ENCODE measurements around the gene SETBP1.
A peak's percentile ranks its signal among the peaks of the same experiment; 100 is the strongest.
"Not testable (repeated sequence)": the region's sequence is repeated elsewhere in the genome, so short reads cannot be mapped to it uniquely, and the experiment has no call there.

The SETBP1 gene

DNA sequence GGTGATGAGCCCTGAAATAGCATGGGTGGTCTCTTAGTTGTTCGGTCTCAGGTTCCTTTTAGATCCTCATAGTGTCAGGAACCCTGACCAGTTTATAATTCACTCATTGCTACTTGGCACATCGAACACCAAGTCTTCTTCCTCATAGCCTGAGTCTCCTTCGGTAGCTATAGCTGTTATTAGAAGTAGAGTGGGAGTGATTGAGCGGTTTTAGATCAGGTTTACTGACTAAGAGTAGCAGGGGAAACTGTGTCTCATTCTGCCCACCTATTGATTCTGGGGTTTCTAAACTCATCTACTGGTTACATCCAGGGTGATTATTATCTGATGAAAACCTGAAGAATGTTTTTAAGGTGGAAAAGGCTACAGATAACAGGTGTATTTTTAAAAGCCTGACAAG is 114.6 kb downstream of the SETBP1 start:
- no peak for DNase-seq

DNA sequence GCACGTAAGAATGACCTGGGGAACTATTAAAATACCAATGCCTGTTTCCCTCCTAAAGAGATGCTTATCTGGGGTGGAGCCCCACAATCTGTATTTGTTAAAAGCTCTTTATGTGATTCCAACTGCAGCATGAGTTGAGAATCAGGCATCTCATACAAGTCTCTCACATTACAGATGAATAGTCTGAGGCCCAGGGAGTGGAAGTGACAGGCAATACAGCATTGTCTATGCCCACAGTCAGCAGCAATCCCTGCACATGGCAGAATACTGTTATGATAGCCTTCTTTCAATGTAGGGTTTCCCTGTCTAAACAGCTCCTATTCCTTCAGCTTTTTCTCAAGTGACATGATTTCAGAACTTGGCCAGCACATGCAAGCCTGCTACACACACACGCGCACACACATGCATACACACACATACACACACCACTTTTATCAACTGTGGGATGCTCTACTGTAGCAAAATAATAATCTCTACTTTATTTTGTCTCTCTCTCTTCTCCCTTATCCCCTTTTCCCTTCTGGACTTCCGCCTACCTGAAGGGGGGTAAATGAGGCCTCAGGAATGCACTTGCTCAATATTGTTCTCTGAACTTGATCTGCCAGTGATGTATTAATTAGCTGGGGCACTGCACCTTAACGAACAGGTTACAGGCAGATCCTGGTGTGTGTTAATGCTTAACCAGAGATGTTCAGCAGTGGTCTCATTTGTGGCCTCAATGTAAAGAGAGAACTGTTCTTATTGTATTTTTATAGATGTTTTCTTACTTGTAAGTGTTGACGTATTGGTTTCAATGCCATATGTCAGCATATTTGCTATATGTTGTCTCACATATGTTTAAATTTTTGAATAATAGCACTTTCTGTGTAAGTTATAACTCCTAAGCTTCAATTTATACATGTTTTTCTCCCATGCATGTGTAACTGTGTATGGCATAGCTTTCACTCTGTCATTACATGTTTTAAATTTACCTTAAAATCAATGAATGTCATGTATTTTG is 116.0 kb downstream of the SETBP1 start:
- DNase-seq = no peak

DNA sequence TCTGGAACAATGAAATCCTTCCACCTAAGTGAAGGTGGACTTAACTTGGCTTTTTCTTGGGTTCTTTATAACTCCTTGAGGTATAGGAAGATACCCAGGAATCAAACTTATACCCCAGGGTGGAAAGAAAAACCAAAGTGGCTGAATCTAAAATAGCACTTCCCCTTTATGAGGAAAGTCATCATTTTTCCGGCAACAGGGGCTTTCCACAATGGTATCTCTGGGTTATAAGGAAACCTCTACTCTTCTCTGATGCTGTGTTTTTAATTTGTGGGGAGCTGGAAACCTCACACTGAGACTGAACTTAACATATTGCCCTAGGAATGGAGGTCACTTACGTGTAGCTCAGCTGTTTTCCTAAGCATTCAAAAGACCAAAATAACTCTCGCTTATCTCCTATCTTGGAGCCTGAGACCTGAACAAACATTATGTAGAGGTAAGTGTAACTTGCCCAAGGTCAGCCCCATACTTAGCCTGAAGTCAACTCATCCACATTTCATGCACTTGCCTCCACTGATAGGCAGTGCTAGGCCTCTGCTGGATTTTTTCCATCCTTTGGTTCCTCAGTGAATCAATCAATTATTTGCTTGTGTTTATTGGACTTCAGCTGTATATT is 117.9 kb downstream of the SETBP1 start:
- no peak for DNase-seq

DNA sequence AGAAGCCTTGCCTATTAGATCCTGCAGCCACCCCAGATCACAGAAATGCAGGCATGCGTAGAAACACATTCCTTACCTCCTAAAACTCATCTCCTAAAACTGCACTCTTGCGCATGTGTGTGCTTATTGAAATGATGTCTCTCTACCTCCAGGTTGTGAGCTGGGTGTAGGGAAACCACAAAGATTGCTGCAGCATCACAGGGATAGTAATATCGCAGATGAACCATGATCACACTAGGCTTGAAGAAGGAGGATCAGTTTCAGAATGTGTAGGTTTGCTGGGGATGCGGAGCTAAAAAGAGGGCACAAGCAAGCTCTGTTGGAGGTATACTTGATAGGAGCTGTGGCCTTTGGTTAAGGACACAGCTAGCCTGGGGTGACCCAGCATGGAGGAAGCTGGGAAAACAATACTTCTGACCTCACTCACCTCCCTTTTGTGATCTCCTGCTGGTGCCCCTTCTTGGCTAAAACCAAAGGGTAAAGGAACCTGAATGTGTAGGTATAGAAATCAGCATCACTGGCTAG is 118.8 kb downstream of the SETBP1 start:
- DNase-seq = no peak

DNA sequence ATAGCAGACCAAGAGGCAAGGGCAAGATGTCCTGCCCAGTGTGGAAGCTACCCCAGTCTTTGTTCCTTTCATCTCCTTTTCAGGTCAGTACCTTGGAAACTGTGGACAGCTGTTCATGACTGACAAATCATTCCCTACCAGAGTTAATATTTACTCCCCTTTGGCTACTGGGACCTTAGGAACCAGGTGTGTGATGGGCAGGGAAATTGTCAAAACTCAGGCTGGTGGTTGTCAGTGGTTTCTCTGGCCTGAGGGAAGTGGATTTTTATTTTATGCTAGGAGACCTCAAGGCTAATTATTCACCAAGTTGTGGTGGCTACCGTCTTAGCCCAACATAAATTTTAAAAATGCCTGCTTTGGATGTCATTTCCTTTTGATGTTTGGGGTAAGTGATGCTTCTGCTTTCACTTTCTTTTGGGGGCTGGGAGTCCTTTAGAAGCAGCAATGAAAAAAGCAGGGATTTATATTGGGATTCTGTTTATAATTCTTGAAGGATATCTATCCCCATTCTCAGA is 119.3 kb downstream of the SETBP1 start:
- no peak for DNase-seq

DNA sequence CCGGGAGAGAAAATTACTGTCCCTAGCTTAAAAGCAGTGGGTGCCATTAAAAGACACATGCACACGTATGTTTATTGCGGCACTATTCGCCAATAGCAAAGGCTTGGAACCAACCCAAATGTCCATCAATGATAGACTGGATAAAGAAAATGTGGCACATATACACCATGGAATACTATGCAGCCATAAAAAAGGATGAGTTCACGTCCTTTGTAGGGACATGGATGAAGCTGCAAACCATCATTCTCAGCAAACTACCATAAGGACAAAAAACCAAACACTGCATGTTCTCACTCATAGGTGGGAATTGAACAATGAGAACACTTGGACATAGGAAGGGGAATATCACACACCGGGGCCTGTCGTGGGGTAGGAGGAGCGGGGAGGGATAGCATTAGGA is 120.1 kb downstream of the SETBP1 start:
- DNase-seq = not testable (repeated sequence)

DNA sequence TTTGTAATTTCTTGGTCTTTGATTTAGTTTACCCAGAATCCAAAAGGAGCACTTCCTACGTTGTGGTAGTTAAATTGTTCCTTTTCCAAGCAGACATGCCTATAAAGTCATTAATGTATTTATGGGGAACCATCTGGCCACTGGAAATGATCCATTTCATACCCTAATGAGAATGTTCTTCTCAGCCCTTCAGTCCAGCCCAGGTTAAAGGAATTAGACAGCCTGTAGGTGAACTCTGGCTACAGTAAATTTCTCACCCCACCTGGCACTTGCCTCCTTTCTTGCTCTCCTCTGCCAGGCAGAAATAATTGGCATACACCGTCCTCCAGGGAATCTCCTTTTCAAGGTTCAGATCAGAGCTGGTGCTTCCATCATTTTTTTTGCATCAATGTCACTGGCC is 121.1 kb downstream of the SETBP1 start:
- DNase-seq = no peak

DNA sequence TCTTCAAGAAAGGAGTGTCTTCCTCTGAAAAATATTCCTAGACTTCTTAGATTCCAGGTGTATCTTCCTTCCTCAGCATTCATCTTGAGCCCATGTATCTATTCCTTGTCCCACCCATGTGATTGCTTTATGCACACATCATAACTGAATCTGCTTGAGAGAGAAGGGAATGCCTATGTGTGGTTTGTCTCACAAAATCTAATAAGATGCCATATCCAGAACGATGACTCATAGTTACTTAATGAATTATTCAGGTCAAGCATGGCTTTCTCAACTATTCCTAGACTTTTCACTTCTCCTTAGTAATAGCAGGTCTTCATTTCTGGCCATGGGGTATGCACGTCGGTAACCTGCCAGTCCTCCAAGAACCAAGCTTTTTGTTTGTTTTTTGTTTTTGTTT is 121.8 kb downstream of the SETBP1 start:
- DNase-seq = no peak

DNA sequence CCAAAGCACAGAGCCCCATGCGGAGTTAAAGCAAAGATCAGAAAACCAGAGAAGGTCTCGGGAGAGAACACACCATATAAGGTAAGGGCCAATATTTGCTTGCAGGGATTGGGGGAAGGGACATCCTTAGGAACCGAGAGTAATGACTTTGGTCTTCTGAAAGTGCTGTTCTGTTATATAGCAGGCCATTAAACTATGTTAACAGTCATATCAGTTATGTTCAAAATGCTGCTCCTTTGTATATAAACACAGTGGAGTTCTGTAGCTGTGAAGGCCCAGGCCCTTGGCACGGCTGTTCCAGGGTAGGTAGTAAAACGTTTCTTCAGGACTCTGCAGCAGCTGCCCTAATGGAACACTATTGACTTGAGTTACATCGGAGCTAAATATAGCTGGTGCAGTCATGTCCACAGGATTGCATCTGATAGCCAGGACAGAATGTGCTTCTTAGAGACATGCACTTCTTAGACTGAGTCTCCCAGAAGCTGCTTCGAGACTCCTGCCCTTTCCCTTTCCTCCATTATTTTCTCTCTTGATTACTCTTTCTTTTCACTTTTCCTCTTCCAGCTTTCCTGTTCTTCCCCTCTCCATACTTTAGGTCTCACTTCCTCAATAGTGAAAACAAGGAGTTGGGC is 122.4 kb downstream of the SETBP1 start:
- no peak for DNase-seq

DNA sequence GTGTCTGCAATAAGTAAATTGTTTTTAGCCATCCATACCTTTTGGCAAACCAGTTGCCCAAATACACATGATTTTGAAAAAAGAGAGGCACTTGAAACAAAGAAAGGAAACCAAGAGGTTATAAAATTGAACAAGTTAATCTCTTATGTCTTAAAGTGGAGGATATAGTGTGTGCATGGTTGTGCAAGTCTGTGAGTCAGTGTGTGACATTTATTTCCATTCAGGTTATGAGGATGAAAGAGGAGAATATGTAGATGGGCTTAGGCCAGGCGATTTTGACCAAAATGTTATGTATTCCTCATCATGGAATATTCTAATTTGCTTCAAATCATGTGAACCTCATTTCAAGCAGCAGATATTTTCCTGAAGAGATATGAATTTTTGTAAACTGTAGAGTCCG is 123.3 kb downstream of the SETBP1 start:
- no peak for DNase-seq

DNA sequence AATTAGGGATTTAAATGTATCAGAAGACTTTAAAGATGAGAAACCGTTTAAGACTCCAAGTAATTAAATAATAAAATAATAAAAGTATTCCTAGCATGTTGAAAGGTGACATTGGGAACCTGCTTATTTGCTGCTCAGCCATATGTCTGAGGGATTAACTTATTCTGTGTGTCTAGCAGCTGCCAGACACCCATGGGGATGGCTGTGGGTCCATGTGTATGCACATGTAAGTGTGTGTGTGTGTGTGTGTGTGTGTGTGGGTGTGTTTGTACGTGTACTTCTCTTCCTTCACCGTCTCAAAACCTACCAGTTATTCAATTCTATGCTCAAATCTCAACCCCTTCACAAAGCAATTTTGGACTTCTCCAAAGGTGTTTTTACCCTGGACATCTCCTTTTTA is 124.5 kb downstream of the SETBP1 start:
- no peak for DNase-seq

DNA sequence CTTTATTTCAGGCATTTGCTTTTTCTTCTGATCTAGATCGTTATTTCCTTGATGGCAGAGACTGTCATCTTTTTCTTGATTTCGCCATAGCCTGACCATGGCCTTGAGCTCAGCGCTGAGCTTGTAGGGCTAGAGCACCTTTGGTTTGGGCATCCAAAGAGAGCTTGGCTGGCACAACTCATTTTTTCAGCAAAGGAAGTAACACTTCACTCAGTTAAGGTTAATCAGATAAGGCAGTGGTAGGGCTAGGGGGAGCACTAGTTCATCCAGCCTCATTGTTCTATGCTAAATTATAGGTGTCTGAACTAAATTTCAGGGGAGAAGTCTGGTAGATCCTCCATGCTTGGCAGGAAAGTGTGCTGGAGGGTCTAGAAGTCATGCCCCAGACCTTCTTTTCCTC is 125.0 kb downstream of the SETBP1 start:
- DNase-seq = peak; percentile 24

DNA sequence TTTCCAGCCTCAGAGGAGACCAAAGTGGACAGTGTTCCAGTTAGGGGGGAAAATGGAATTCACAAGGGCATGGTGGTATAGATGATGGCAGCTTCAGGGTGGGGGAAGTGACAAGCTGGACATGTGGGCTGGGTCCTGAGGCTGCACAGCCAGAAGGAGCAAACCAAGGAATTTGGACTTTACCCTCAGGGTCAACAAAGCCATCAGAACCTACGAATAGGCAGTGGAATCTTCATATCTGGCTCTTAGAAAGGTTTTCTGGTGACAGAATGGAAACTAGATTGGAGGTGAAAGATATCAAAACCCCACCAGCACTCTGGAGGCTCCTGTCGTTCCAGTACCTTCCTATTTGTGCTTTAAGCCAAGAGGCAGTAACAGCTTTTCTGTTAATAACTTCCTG is 127.1 kb downstream of the SETBP1 start:
- no peak for DNase-seq

DNA sequence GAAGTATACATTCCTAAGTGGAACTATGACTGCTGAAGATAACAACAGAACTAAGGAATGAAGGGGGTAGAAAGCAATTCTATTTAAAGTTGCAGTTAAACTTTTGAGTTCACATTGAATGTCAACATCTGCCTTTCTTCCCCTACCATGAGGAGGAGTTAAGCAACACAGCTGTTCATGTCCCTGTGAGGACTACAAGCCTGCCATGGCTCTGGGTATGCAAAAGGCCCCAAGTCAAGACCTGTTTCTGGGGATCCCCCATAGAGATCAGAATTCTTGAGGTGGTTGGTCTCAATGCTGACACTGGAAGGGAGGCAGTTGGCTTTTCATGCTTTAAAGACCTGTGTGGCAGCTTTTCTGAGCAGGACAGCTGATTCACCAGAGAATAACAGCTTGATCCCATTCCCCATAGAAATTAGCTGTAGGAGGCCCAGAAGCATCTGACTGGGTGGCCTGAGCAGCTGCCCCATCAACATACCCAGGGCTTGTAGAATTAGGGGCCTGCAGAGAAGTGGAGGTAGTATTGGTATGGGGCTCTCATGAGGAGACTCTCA is 131.0 kb downstream of the SETBP1 start:
- DNase-seq = no peak

DNA sequence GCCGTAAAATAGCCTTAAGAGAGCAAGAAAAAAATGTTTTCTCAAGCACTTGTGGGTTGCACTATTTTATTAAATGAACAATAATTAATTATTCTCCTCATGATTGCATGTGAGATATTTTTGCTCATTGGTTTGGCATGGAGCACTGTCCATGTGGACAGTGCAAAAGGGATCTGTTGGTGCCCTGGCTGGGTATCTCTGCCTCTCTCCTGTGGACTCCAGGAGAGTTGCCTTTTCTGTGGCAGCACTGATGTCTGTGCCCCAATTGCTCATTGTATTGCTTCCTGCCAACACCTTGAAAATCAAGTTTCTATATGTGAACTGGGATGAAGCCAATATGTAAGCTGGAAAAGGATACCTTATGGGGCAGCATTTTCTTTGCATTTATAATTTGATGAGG is 131.7 kb downstream of the SETBP1 start:
- DNase-seq = no peak

DNA sequence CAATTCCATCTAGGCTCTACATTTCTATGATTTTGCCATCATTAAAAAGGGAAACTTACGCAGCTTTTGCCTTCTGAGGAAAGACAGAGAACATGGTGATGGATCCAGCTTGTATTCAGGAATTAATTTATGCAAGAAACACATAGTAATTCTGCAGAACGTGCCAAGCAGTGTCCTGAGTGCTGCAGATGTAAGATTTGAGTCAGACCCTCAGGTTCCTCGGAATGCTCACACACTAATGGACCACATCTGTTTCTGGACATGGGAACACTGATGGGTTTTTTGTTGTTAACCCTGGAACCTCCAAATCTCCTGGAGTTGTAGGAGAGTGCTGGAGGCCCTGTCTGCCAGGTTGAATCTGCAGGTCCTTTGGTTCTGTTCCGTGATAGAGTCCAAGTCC is 132.9 kb downstream of the SETBP1 start:
- DNase-seq = no peak

DNA sequence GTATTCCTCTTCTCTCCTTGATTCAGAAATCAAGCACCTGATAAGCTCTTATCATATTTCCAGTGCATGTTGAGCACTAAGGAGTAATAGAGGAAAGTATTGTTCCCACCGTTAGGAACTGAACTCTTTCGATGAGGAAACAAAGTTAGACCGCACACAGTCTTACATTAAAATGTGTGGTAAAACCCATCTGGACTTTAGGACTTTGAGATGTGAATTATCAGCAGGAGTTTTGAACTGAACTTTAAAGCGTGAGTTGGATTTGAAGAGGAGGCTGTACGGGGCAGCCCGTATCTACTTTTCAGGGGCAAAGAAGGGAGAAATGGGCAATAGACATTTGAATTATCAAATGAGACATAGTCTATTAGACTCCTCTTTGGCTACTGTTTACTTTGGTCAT is 134.4 kb downstream of the SETBP1 start:
- DNase-seq = no peak

DNA sequence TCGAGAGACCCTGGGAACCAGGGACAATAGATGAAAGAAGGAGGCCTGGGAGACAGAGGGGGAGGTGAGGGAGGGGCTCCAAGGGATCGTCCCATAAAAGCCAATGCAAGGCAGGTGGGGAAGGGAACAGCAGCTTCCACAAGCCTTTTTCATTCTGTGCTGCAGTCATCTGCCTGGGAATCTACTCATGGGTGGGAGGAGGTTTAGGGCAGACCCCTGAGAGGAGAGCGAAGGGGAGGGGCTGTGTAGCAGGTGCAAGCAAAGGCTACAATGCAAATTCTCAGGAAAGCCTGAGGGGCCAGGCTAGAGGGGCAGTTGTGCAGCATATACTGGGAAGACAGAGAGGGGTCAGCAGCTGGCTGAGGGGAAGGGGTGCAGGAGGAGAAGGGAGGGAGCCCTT is 135.4 kb downstream of the SETBP1 start:
- no peak for DNase-seq

DNA sequence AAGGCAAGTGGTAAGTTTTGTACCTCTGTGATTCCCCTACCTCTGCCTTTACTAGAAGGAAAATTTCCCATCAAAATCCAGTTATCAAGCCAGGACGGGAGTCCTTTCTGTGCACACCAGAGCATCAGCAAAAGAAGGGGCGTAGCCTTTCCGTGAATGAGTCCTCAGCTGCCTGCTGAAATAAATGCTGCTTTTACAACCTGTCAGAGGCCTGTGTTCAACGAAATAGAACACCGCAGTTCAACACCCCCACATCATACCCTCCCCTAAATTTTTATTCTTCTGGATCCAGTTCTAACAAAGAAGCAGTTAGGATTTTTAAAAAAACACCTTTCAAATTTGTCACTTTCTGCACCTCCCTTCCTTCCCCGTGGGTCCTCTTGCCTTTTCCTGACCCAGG is 135.8 kb downstream of the SETBP1 start:
- DNase-seq = no peak

DNA sequence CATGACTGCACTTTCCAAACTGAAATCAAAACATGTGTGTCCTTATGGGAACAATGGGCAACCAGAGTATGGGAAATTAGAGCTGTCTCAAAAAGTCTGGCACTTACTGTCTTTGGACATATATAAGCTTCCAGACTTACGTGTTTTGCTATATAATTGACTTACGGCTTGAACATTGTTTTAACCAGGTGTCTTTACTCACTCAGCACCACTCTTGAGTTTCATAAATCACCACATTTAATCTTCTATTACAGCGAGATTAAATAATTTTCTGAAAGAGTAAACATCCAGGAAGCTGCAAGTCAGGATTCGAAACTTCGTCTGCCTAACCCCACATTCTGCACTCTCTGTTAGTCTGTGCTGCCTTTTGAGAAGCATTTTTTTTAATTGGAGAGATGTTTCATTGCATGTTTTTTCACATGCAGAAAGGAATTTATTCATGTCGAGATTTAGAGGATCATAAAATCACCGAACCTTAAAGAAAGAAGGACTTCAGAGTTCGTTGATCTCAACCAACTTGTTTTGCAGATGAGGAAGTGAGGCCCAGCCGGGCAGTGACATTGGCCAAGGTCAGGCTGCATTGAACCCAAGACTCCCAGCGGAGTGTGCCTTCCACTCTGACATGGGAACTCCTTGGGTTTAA is 137.3 kb downstream of the SETBP1 start:
- no peak for DNase-seq

DNA sequence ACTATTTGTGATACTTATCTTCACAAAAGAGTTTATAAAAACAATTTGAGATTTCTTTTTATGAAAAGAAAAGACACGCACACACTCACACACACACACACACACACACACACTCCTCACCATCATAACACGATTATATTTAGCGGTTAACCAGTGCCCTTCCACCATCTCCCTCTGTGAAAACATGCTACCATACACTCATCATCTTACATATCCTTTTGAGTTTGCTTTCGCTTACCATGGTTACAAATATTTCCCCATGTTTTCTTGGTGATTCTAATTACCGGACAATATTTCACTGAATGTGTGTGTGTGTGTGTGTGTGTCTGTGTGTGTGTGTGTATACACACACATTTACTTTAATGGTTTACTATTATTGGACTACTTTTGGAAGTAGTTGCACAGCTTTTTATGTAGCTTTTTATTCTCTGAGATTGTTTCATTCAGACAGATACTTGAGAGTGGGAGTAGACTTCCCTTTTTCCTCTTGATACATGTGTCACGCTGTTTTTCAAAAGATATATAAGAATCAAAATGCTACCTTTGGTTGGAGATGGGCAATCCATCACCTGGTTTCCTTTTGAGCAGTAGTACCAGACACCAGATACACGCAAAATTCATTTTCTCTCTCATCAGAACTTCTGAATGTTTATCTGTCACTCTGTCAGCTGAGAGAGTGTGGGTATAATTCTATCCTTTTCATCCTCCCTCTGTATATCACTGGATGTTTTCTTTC is 138.1 kb downstream of the SETBP1 start:
- DNase-seq = no peak

DNA sequence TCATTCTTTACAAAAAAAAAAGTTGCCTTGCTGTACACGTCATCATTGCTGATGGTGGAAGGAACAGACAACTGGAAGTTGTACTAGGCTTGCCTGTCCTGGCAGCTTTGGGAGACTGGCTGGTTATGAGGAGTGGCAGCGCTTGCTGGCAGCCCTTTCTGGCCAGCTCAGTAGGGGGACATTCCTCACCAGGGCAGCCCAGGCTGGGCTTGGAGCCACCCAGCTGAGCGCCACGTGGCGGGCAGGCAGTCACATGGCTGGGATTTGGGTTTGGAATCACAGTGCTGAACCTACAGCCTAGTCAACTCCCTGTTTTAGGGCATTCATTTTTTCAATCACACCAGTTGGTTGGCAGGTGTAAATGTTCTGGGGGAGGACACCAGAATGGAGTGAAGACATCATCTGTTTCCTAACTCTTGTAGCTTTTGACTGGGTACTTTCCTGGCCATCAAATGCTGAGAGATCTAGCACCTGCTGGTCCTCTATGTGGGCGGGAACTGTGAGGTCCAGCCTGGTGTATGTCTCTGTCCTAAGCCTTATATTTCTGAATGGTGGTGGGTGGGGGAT is 139.3 kb downstream of the SETBP1 start:
- no peak for DNase-seq
